ENCODE data around the gene CD101.

GRCh38 chr1:117029685-117030084 is 28.1 kb downstream of the CD101 start:
- no peak for TF ChIP-seq CTCF (IDR thresholded peaks at IDR 0.05; ENCODE audit: insufficient read depth, low read length)
- TF ChIP-seq REST (IDR thresholded peaks at IDR 0.05; ENCODE audit: insufficient replicate concordance, low read depth): no peak
- TF ChIP-seq POLR2AphosphoS5 (IDR thresholded peaks at IDR 0.05; ENCODE audit: low read depth): no peak
- no peak for TF ChIP-seq GABPA (IDR thresholded peaks at IDR 0.05; ENCODE audit: low read depth)
- TF ChIP-seq SPI1 (IDR thresholded peaks at IDR 0.05; ENCODE audit: borderline replicate concordance, low read depth): no peak
